Neural cell (in vitro differentiated cells): ENCODE measurements around the gene FBXO34. TPM values are rescaled to one million over a fixed set of nuclear protein-coding genes. Genes with fewer than 3 reads are reported as not detected.

Experiments used
- H2AFZ ChIP-seq: fragments of 200-600, 300-800 bp; sonication (generic), shearing (Covaris generic); 2 replicates; pipeline ENCODE4 v1.6.0; 2014; ENCODE audit warnings: low read depth, mild to moderate bottlenecking, antibody characterized with exemption, low read length, moderate library complexity
- H3F3A ChIP-seq: fragments of 200-600 bp; shearing (Covaris generic); 2 replicates; pipeline ENCODE4 v1.6.1; 2016; ENCODE audit warnings: mild to moderate bottlenecking, moderate library complexity, mixed read lengths, antibody characterized with exemption, low read length; ENCODE audit not compliant: insufficient read depth, poor library complexity, severe bottlenecking
- H3K27ac ChIP-seq: fragments of 200-600, 300-800 bp; sonication (generic), shearing (Covaris generic); 2 replicates; pipeline ENCODE4 v1.5.1; 2014; ENCODE audit warnings: mild to moderate bottlenecking, low read length, moderate library complexity
- H3K27me3 ChIP-seq: fragments of 300-800, 200-600 bp; sonication (generic), shearing (Covaris generic); 2 replicates; pipeline ENCODE4 v1.6.0; 2014; ENCODE audit warnings: mild to moderate bottlenecking, low read depth, low read length, moderate library complexity; ENCODE audit not compliant: insufficient read depth
- H3K36me3 ChIP-seq: fragments of 300-800, 200-600 bp; sonication (generic), shearing (Covaris generic); 2 replicates; pipeline ENCODE4 v1.5.1; 2014; ENCODE audit warnings: mild to moderate bottlenecking, antibody characterized with exemption, low read length, moderate library complexity; ENCODE audit not compliant: insufficient read depth
- H3K4me2 ChIP-seq: fragments of 300-800, 200-600 bp; sonication (generic), shearing (Covaris generic); 2 replicates; pipeline ENCODE4 v1.6.0; 2014; ENCODE audit warnings: mild to moderate bottlenecking, low read length
- H3K4me3 ChIP-seq: fragments of 300-800, 200-600 bp; sonication (generic), shearing (Covaris generic); 2 replicates; pipeline ENCODE4 v1.5.1; 2014; ENCODE audit warnings: mild to moderate bottlenecking, low read length, moderate library complexity
- H3K79me2 ChIP-seq: fragments of 200-600 bp; shearing (Covaris generic); replicated peaks from 2 replicates; pipeline ENCODE4 v1.6.0; 2014; ENCODE audit warnings: mild to moderate bottlenecking, low read length, moderate library complexity; ENCODE audit not compliant: insufficient read depth
- H3K9ac ChIP-seq: fragments of 300-800, 200-600 bp; sonication (generic), shearing (Covaris generic); 2 replicates; pipeline ENCODE4 v1.6.1; 2016; ENCODE audit warnings: mild to moderate bottlenecking, low read length, mixed read lengths
- H3K9me2 ChIP-seq: fragments of 200-600 bp; shearing (Covaris generic); 2 replicates; pipeline ENCODE4 v1.6.1; 2016; ENCODE audit warnings: mild to moderate bottlenecking, low read length, mixed read lengths; ENCODE audit not compliant: insufficient read depth
- H3K9me3 ChIP-seq: fragments of 200-600, 300-800 bp; sonication (generic), shearing (Covaris generic); 2 replicates; pipeline ENCODE4 v1.6.1; 2016; ENCODE audit warnings: mild to moderate bottlenecking, mixed run types, low read length, moderate library complexity, mixed read lengths
- H4K20me1 ChIP-seq: fragments of 200-600 bp; shearing (Covaris generic); 2 replicates; pipeline ENCODE4 v1.6.1; 2016; ENCODE audit warnings: mild to moderate bottlenecking, mixed run types; ENCODE audit not compliant: insufficient read depth
- EP300 ChIP-seq: fragments of 450-650 bp; conservative IDR thresholded peaks from 2 replicates; pipeline ENCODE4 v1.6.1; 2014; ENCODE audit warnings: antibody characterized with exemption, mild to moderate bottlenecking, moderate library complexity; ENCODE audit not compliant: poor library complexity, severe bottlenecking
- EZH2 ChIP-seq: fragments of 200-600, 300-800 bp; shearing (Covaris generic), sonication (generic); IDR thresholded peaks from 2 replicates; pipeline ENCODE4 v1.6.1; 2014; ENCODE audit warnings: antibody characterized with exemption, low read length, borderline replicate concordance, mild to moderate bottlenecking; ENCODE audit not compliant: insufficient read depth, poor library complexity, severe bottlenecking
- MXI1 ChIP-seq: fragments of 450-650 bp; conservative IDR thresholded peaks from 2 replicates; pipeline ENCODE4 v1.6.1; 2014; ENCODE audit warnings: antibody characterized with exemption, mild to moderate bottlenecking; ENCODE audit not compliant: poor library complexity, severe bottlenecking
- POLR2AphosphoS5 ChIP-seq: IDR thresholded peaks from 2 replicates; pipeline ENCODE4 v1.6.1; 2012
- RAD21 ChIP-seq: fragments of 450-650 bp; conservative IDR thresholded peaks from 2 replicates; pipeline ENCODE4 v1.6.1; 2014; ENCODE audit warnings: antibody characterized with exemption, mild to moderate bottlenecking, moderate library complexity
- REST ChIP-seq: IDR thresholded peaks from 2 replicates; pipeline ENCODE4 v1.6.1; 2012; ENCODE audit warnings: borderline replicate concordance
- SMC3 ChIP-seq: fragments of 450-650 bp; conservative IDR thresholded peaks from 2 replicates; pipeline ENCODE4 v1.6.1; 2014; ENCODE audit warnings: antibody characterized with exemption, mild to moderate bottlenecking, moderate library complexity; ENCODE audit not compliant: poor library complexity
- TAF1 ChIP-seq: IDR thresholded peaks from 2 replicates; pipeline ENCODE4 v1.6.1; 2012; ENCODE audit warnings: low read depth
- polyA plus RNA-seq: library from polyadenylated mRNA; depleted of rRNA; stranded (reverse); fragments of >200 nt; gene quantifications from 2 replicates; pipeline ENCODE4 v1.2.3, GENCODE V29; 2014
- TF ChIP-seq, protein P1 (sequence below): fragments of 450-650 bp; IDR thresholded peaks from 2 replicates; pipeline ENCODE4 v1.5.1; 2014; ENCODE audit warnings: antibody characterized with exemption, mild to moderate bottlenecking, moderate library complexity; ENCODE audit not compliant: poor library complexity, severe bottlenecking

Gene FBXO34
- polyA plus RNA-seq, 1 donor from 2014 or later, result 34.2 TPM

- no peaks in the 10 kb centered on the region for H3K9me3 ChIP-seq
- H3K36me3 ChIP-seq, result no peaks in the 10 kb centered on the region
- peaks cover 8% of the 10 kb centered on the region for H3K79me2 ChIP-seq
- no peaks in the 10 kb centered on the region for H4K20me1 ChIP-seq
- H3F3A ChIP-seq, result no peaks in the 10 kb centered on the region
- H3K4me2 ChIP-seq, result no peak overlapping the region
- TF ChIP-seq RAD21, result no peak
- no peak for TF ChIP-seq SMC3
- TF ChIP-seq, protein P1, sequence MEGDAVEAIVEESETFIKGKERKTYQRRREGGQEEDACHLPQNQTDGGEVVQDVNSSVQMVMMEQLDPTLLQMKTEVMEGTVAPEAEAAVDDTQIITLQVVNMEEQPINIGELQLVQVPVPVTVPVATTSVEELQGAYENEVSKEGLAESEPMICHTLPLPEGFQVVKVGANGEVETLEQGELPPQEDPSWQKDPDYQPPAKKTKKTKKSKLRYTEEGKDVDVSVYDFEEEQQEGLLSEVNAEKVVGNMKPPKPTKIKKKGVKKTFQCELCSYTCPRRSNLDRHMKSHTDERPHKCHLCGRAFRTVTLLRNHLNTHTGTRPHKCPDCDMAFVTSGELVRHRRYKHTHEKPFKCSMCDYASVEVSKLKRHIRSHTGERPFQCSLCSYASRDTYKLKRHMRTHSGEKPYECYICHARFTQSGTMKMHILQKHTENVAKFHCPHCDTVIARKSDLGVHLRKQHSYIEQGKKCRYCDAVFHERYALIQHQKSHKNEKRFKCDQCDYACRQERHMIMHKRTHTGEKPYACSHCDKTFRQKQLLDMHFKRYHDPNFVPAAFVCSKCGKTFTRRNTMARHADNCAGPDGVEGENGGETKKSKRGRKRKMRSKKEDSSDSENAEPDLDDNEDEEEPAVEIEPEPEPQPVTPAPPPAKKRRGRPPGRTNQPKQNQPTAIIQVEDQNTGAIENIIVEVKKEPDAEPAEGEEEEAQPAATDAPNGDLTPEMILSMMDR, result no peak
- no peak for TF ChIP-seq EZH2
- TF ChIP-seq REST, result no peak
- TF ChIP-seq POLR2AphosphoS5, result no peak
- TF ChIP-seq TAF1, result no peak
- TF ChIP-seq MXI1, result no peak
- TF ChIP-seq EP300, result no peak
- H2AFZ ChIP-seq, result no peak overlapping the region
- H3K27ac ChIP-seq, result no peak overlapping the region
- no peak overlapping the region for H3K4me3 ChIP-seq
- H3K27me3 ChIP-seq, result no peaks in the 10 kb centered on the region
- no peak overlapping the region for H3K9ac ChIP-seq
- no peaks in the 10 kb centered on the region for H3K9me2 ChIP-seq
Observed at GRCh38 chr14:55318694-55319093, 47.5 kb downstream of the FBXO34 start.

DNA sequence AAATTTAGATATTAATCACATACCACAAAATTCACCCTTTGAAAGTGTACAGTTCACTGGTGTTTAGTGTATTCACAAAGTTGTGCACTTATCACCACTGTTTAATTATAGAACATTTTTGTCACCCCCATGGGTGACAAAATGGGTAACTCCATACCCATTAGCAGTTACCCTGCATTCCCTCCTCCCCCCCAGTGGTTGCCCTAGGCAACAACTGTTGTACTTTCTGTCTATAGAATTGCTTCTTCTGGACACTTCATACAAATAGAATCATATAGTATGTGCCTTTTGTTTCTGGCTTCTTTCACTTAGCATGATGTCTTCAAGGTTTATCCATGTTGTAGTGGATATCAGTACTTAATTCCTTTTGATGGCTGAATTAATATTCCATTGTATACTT is 52.7 kb downstream of the FBXO34 start:
- Histone ChIP-seq H4K20me1 (no peaks in the 10 kb centered on the region), H3K9ac (no peak overlapping the region), H3K9me2 (no peaks in the 10 kb centered on the region), H3K79me2 (peaks cover 7% of the 10 kb centered on the region), H3K9me3 (no peaks in the 10 kb centered on the region), H3K27me3 (no peaks in the 10 kb centered on the region), H3K27ac (no peak overlapping the region), H2AFZ (no peak overlapping the region), H3K36me3 (no peaks in the 10 kb centered on the region), H3K4me2 (no peak overlapping the region), H3F3A (no peaks in the 10 kb centered on the region), H3K4me3 (no peak overlapping the region)
- no peak for TF ChIP-seq SMC3
- TF ChIP-seq EZH2, result no peak
- TF ChIP-seq RAD21, result no peak
- no peak for TF ChIP-seq REST
- TF ChIP-seq, protein P1, result no peak
- no peak for TF ChIP-seq TAF1
- no peak for TF ChIP-seq EP300
- TF ChIP-seq MXI1, result no peak
- no peak for TF ChIP-seq POLR2AphosphoS5
